ENCODE results near the gene IGSF21. TPM values are rescaled to one million over a fixed set of nuclear protein-coding genes. Genes with fewer than 3 reads are reported as not detected.
A peak's percentile ranks its signal among the peaks of the same experiment; 100 is the strongest.

Gene IGSF21
- total RNA-seq, 1 experiment from 2014 or later, result not detected

DNA sequence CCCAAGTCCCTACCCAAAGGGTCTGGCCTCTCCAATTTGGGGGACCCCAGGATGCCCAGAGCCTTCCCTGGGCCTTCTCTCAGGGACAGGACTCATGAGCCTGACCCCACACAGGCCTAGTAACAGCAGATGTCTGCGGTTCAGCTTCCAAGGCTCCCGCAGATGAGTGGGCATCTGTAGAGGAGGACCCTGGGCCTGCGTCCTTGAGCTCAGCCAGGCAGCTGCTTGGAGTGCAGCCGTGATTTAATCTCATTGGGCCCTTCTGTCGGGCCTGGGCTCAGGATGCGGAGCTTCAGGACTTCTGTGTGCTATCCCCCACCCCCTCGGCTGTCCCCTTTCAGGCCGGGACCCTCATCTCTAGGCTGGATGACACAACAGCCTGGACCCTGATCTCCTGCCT lies 35.4 kb downstream of the IGSF21 start:
- BruUV-seq (replicated peaks), result no TSS peak
- ChIA-PET CTCF (no interaction called here), POLR2A (no interaction called here)
- Mint-ChIP-seq H3K4me1 (ENCODE audit: insufficient read depth, unreplicated experiment) (no peaks in the 10 kb centered on the region), H3K36me3 (ENCODE audit: insufficient read depth, unreplicated experiment) (no peaks in the 10 kb centered on the region), H3K27ac (ENCODE audit: low read depth, unreplicated experiment) (no peak overlapping the region), H3K27me3 (ENCODE audit: insufficient read depth, unreplicated experiment) (peaks cover 11% of the 10 kb centered on the region), H3K9me3 (ENCODE audit: unreplicated experiment) (no peaks in the 10 kb centered on the region), H3K4me3 (ENCODE audit: unreplicated experiment) (no peak overlapping the region)
- no peak for DNase-seq (ENCODE audit: unreplicated experiment)
- intact Hi-C loops (cut with micrococcal nuclease), result no loop called here
- TF ChIP-seq, protein P1, sequence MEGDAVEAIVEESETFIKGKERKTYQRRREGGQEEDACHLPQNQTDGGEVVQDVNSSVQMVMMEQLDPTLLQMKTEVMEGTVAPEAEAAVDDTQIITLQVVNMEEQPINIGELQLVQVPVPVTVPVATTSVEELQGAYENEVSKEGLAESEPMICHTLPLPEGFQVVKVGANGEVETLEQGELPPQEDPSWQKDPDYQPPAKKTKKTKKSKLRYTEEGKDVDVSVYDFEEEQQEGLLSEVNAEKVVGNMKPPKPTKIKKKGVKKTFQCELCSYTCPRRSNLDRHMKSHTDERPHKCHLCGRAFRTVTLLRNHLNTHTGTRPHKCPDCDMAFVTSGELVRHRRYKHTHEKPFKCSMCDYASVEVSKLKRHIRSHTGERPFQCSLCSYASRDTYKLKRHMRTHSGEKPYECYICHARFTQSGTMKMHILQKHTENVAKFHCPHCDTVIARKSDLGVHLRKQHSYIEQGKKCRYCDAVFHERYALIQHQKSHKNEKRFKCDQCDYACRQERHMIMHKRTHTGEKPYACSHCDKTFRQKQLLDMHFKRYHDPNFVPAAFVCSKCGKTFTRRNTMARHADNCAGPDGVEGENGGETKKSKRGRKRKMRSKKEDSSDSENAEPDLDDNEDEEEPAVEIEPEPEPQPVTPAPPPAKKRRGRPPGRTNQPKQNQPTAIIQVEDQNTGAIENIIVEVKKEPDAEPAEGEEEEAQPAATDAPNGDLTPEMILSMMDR (IDR thresholded peaks at IDR 0.05; ENCODE audit: unreplicated experiment), result no peak

DNA sequence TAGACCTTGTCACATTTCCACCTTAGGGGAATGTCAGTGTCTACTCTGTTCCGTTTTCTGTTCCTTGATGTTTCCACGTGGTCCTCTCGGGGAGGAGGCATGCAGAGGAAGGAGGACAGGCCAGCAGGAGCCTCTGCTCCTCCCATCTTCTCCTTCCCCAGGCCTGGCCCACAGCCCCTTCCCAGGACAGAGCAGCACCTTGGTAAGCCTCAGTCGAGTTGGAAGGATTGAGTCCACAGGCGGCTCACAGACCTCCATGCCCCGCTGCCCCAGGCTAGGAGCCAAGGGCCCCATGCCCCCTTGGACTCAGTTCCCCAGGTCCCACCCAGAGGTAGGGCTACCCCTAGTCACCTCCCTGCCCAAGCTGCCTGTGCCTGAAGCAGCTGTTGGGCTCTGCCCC lies 36.5 kb downstream of the IGSF21 start:
- ChIA-PET CTCF (no interaction called here), POLR2A (no interaction called here)
- no peak for DNase-seq (ENCODE audit: unreplicated experiment)
- no peaks in the 10 kb centered on the region for H3K4me1 Mint-ChIP-seq (ENCODE audit: insufficient read depth, unreplicated experiment)
- no peak overlapping the region for H3K4me3 Mint-ChIP-seq (ENCODE audit: unreplicated experiment)
- BruUV-seq (replicated peaks), result no TSS peak
- no peak overlapping the region for H3K27ac Mint-ChIP-seq (ENCODE audit: low read depth, unreplicated experiment)
- TF ChIP-seq, protein P1 (IDR thresholded peaks at IDR 0.05; ENCODE audit: unreplicated experiment), result no peak
- intact Hi-C loops (cut with micrococcal nuclease), result no loop called here
- H3K9me3 Mint-ChIP-seq (ENCODE audit: unreplicated experiment), result no peaks in the 10 kb centered on the region
- peaks cover 11% of the 10 kb centered on the region for H3K27me3 Mint-ChIP-seq (ENCODE audit: insufficient read depth, unreplicated experiment)
- H3K36me3 Mint-ChIP-seq (ENCODE audit: insufficient read depth, unreplicated experiment), result no peaks in the 10 kb centered on the region

DNA sequence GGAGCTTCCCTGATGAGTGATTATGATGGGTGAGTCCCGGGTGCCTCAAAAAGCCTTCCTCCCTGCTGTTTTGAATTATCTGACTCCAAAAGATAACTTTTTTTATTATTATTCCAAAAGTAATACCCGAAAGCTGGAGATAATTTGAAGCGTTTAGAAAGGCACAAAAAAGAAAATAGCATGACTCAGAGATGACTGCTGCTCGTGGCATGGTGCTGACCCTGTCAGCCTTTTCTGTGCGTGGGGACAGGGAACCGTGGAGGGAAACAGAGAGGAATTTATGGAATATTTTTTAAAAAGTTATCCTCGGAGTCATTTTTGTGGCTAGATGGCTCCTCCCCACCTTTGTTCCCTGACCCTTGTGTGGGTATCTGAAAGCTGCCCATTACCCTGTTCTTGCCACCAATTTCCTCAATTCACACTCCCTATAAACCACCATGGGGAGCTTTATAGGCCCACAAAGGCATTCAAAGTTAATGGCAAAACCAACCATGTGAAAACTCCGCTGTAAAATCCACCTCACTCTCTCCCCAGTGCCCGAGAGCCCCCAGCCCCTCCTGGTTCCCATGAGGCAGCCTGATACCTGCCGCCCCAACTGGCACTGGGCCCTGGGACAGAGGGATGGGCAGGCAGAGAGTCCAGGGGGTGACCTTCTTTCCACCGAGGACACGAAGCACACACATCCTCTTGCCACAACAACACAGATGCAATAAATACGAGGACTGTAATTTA lies 37.5 kb downstream of the IGSF21 start:
- TF ChIP-seq, protein P1 (IDR thresholded peaks at IDR 0.05; ENCODE audit: unreplicated experiment), result no peak

GRCh38 chr1:18145851-18146618 lies 38.4 kb downstream of the IGSF21 start:
- no peak overlapping the region for H3K27ac Mint-ChIP-seq (ENCODE audit: low read depth, unreplicated experiment)
- peaks cover 11% of the 10 kb centered on the region for H3K27me3 Mint-ChIP-seq (ENCODE audit: insufficient read depth, unreplicated experiment)
- no peaks in the 10 kb centered on the region for H3K9me3 Mint-ChIP-seq (ENCODE audit: unreplicated experiment)
- TF ChIP-seq, protein P1 (IDR thresholded peaks at IDR 0.05; ENCODE audit: unreplicated experiment), result no peak
- intact Hi-C loops (cut with micrococcal nuclease), result no loop called here
- no peaks in the 10 kb centered on the region for H3K36me3 Mint-ChIP-seq (ENCODE audit: insufficient read depth, unreplicated experiment)
- POLR2A ChIA-PET, result no interaction called here
- H3K4me3 Mint-ChIP-seq (ENCODE audit: unreplicated experiment), result no peak overlapping the region
- peak; percentile 28 for DNase-seq (ENCODE audit: unreplicated experiment)
- no TSS peak for BruUV-seq (replicated peaks)
- CTCF ChIA-PET, result no interaction called here
- H3K4me1 Mint-ChIP-seq (ENCODE audit: insufficient read depth, unreplicated experiment), result no peaks in the 10 kb centered on the region

More for the DNA sequence above, 37.5 kb downstream of the IGSF21 start:
- Mint-ChIP-seq H3K27me3 (ENCODE audit: insufficient read depth, unreplicated experiment) (peaks cover 11% of the 10 kb centered on the region), H3K4me3 (ENCODE audit: unreplicated experiment) (no peak overlapping the region), H3K36me3 (ENCODE audit: insufficient read depth, unreplicated experiment) (no peaks in the 10 kb centered on the region), H3K4me1 (ENCODE audit: insufficient read depth, unreplicated experiment) (no peaks in the 10 kb centered on the region), H3K27ac (ENCODE audit: low read depth, unreplicated experiment) (no peak overlapping the region), H3K9me3 (ENCODE audit: unreplicated experiment) (no peaks in the 10 kb centered on the region)
- ChIA-PET POLR2A (no interaction called here), CTCF (interaction anchor here (0.5 to 0.8 kb wide), 3 partner anchors 15 to 937 kb away, joined by 3 read pairs; no protein-coding TSS in a partner anchor)
- DNase-seq (ENCODE audit: unreplicated experiment), result no peak
- no TSS peak for BruUV-seq (replicated peaks)
- intact Hi-C loops (cut with micrococcal nuclease), result no loop called here
